ENCODE measurements around the gene BTBD9. TPM values are rescaled to one million over a fixed set of nuclear protein-coding genes. Genes with fewer than 3 reads are reported as not detected.
A peak's percentile ranks its signal among the peaks of the same experiment; 100 is the strongest.

BTBD9 gene
- total RNA-seq, 1 donor from 2014 or later = 18.1 TPM

DNA sequence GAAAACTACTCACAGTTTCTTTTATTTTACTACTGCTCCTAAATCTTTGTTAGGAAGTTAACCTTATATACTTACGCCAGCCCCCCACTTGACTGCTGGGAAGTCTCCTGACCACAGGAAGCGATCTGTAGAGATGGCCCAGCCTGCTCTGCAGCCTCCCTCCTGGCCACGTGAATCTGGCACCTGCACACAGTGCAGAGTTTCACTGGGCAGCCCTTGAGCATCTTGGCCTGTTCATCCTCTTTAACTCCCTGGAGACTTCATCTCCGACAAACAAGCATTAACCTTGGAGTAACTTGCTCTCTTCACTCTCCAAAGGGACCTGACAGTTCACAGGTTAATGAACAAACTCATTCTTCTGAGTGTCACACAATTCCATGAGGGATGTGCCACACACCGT lies 294.1 kb downstream of the BTBD9 start:
- Mint-ChIP-seq H3K36me3 (ENCODE audit: unreplicated experiment) (peaks cover 7% of the 10 kb centered on the region), H3K9me3 (ENCODE audit: unreplicated experiment) (no peaks in the 10 kb centered on the region), H3K4me1 (ENCODE audit: unreplicated experiment) (peaks cover 37% of the 10 kb centered on the region), H3K27ac (ENCODE audit: unreplicated experiment) (no peak overlapping the region), H3K4me3 (ENCODE audit: unreplicated experiment) (no peak overlapping the region), H3K27me3 (ENCODE audit: unreplicated experiment) (peaks cover 8% of the 10 kb centered on the region)
- no peak for DNase-seq (ENCODE audit: extremely low spot score, unreplicated experiment)
- TF ChIP-seq, protein P1, sequence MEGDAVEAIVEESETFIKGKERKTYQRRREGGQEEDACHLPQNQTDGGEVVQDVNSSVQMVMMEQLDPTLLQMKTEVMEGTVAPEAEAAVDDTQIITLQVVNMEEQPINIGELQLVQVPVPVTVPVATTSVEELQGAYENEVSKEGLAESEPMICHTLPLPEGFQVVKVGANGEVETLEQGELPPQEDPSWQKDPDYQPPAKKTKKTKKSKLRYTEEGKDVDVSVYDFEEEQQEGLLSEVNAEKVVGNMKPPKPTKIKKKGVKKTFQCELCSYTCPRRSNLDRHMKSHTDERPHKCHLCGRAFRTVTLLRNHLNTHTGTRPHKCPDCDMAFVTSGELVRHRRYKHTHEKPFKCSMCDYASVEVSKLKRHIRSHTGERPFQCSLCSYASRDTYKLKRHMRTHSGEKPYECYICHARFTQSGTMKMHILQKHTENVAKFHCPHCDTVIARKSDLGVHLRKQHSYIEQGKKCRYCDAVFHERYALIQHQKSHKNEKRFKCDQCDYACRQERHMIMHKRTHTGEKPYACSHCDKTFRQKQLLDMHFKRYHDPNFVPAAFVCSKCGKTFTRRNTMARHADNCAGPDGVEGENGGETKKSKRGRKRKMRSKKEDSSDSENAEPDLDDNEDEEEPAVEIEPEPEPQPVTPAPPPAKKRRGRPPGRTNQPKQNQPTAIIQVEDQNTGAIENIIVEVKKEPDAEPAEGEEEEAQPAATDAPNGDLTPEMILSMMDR (IDR thresholded peaks at IDR 0.05) = no peak

DNA sequence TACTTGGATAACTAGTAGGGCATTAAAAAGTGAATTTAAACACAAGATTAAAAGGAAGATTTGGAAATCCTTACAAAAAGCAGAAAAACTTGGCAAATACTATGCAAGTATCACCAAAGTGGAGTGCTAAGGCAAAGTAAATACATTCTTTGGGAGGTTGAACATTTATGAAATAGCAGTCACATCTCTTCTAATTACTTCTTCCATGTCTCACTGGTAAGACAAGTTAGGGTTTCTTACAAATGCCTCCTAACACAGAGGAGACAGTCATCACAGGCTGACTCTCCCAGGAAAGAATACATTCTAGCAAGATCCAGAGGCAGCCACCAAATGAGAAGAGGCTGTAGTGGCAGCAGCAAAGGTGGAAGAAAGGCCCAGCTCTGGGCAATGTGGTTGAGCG lies 298.2 kb downstream of the BTBD9 start:
- peaks cover 30% of the 10 kb centered on the region for H3K4me1 Mint-ChIP-seq (ENCODE audit: unreplicated experiment)
- peaks cover 6% of the 10 kb centered on the region for H3K27me3 Mint-ChIP-seq (ENCODE audit: unreplicated experiment)
- no peak overlapping the region for H3K27ac Mint-ChIP-seq (ENCODE audit: unreplicated experiment)
- TF ChIP-seq, protein P1 (IDR thresholded peaks at IDR 0.05) = no peak
- peaks cover 7% of the 10 kb centered on the region for H3K36me3 Mint-ChIP-seq (ENCODE audit: unreplicated experiment)
- no peaks in the 10 kb centered on the region for H3K9me3 Mint-ChIP-seq (ENCODE audit: unreplicated experiment)
- DNase-seq (ENCODE audit: extremely low spot score, unreplicated experiment) = no peak
- no peak overlapping the region for H3K4me3 Mint-ChIP-seq (ENCODE audit: unreplicated experiment)

DNA sequence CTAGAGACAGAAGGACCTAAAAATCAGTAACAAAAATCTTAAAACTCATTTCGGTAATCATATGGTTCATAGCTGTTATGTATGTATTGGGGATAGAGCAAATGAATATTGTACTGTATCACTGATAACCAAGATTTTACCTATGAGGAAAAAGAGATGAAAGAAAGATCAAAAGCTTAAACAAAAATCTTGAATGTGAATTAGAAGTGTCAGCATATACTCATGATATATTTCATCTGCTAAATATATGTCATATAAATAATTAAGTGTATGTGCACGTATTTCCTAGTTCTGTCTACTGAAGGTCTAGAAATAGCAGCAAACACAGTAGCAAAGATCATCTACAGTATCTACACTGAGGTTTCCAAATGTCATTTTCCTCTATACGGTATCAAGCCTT lies 299.8 kb downstream of the BTBD9 start:
- no peaks in the 10 kb centered on the region for H3K9me3 Mint-ChIP-seq (ENCODE audit: unreplicated experiment)
- TF ChIP-seq, protein P1 (IDR thresholded peaks at IDR 0.05) = no peak
- peaks cover 4% of the 10 kb centered on the region for H3K27me3 Mint-ChIP-seq (ENCODE audit: unreplicated experiment)
- no peak overlapping the region for H3K4me3 Mint-ChIP-seq (ENCODE audit: unreplicated experiment)
- peaks cover 3% of the 10 kb centered on the region for H3K36me3 Mint-ChIP-seq (ENCODE audit: unreplicated experiment)
- H3K4me1 Mint-ChIP-seq (ENCODE audit: unreplicated experiment) = peaks cover 16% of the 10 kb centered on the region
- no peak overlapping the region for H3K27ac Mint-ChIP-seq (ENCODE audit: unreplicated experiment)
- DNase-seq (ENCODE audit: extremely low spot score, unreplicated experiment) = no peak

DNA sequence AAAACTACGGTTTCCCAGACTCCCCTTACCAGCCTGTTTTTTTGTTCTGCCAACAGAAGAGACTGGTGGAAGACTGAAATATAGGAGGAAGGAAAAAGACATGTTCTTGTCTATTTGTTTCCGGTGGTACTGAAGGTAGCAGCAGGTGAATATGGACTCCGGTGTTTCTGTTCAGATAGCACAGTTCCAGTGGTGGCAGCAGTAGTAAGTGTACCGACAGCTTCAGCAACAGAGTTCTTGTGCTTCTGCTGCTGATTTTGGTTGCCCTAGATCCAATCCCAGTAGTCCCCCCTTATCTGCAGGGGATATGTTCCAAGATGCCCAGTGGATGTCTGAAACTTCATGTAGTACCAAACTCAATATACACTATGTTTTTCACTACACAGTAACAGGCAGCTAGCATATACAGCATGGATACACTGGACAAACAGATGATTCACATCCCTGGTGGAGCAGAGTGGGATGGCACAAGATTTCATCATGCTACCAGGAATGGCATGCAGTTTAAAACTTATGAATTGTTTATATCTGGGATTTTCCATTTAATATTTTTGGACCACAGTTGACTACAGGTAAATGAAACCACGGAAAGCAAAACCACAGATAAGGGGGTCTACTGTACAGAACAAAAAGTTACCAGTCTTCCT lies 301.8 kb downstream of the BTBD9 start:
- no peak for DNase-seq (ENCODE audit: extremely low spot score, unreplicated experiment)
- Mint-ChIP-seq H3K4me3 (ENCODE audit: unreplicated experiment) (no peak overlapping the region), H3K4me1 (ENCODE audit: unreplicated experiment) (peaks cover 16% of the 10 kb centered on the region), H3K9me3 (ENCODE audit: unreplicated experiment) (peaks cover 6% of the 10 kb centered on the region), H3K36me3 (ENCODE audit: unreplicated experiment) (peaks cover 8% of the 10 kb centered on the region), H3K27me3 (ENCODE audit: unreplicated experiment) (no peaks in the 10 kb centered on the region), H3K27ac (ENCODE audit: unreplicated experiment) (peak overlapping the region; percentile 86)
- TF ChIP-seq, protein P1 (IDR thresholded peaks at IDR 0.05) = peak; percentile 41

DNA sequence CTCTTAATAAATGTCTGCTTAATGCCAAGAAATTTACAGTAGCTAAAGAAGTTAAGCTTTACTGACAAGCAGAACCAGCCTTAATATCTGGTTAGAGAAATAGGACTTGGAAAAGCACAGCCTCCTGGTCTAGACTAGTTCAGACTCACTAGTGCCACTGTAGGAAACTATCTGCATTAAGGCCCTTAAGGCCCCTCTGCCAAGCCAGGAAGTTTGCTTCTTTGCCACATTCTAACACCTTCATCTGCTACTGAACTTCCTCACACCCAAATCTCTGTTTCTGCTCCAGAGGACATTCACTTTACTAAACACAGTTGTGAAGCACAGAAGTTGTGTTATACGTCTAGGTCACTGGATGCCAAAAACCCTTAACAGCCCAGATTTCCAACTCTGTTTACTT lies 302.8 kb downstream of the BTBD9 start:
- DNase-seq (ENCODE audit: extremely low spot score, unreplicated experiment) = no peak
- Mint-ChIP-seq H3K4me3 (ENCODE audit: unreplicated experiment) (no peak overlapping the region), H3K4me1 (ENCODE audit: unreplicated experiment) (peaks cover 16% of the 10 kb centered on the region), H3K27me3 (ENCODE audit: unreplicated experiment) (no peaks in the 10 kb centered on the region), H3K36me3 (ENCODE audit: unreplicated experiment) (peaks cover 8% of the 10 kb centered on the region), H3K27ac (ENCODE audit: unreplicated experiment) (peak overlapping the region; percentile 33), H3K9me3 (ENCODE audit: unreplicated experiment) (peaks cover 6% of the 10 kb centered on the region)
- TF ChIP-seq, protein P1 (IDR thresholded peaks at IDR 0.05) = no peak

Measured in osteocyte (in vitro differentiated cells).